NCI-H82 (cell line): ENCODE measurements around the gene PDLIM3.
"Not testable (repeated sequence)": the region's sequence is repeated elsewhere in the genome, so short reads cannot be mapped to it uniquely, and the experiment has no call there.

Experiments
- DNase-seq: peaks from one replicate; lab custom pipeline; 2025; lab: John Stamatoyannopoulos, UW

The PDLIM3 gene

GRCh38 chr4:185520119-185520518, 15.2 kb downstream of the PDLIM3 start:
- DNase-seq, result no peak

GRCh38 chr4:185518494-185518893, 16.8 kb downstream of the PDLIM3 start:
- DNase-seq, result no peak

- DNase-seq, result peak; percentile 6
Observed at GRCh38 chr4:185518069-185518468, 17.2 kb downstream of the PDLIM3 start.

GRCh38 chr4:185515248-185515647, 20.1 kb downstream of the PDLIM3 start:
- no peak for DNase-seq

GRCh38 chr4:185514182-185514697, 21.1 kb downstream of the PDLIM3 start:
- DNase-seq, result no peak

GRCh38 chr4:185513489-185514181, 21.7 kb downstream of the PDLIM3 start:
- DNase-seq, result no peak

- DNase-seq, result no peak
Observed at GRCh38 chr4:185512516-185512915, 22.8 kb downstream of the PDLIM3 start.

- not testable (repeated sequence) for DNase-seq
Observed at GRCh38 chr4:185511243-185511642, 24.1 kb downstream of the PDLIM3 start.

GRCh38 chr4:185510806-185511205, 24.5 kb downstream of the PDLIM3 start:
- peak; percentile 6 for DNase-seq

- DNase-seq, result no peak
Observed at GRCh38 chr4:185508181-185508580, 27.1 kb downstream of the PDLIM3 start.

GRCh38 chr4:185506422-185506821, 28.9 kb downstream of the PDLIM3 start:
- no peak for DNase-seq

GRCh38 chr4:185504098-185505047, 30.9 kb downstream of the PDLIM3 start:
- DNase-seq, result no peak

GRCh38 chr4:185502386-185502785, 32.9 kb downstream of the PDLIM3 start:
- DNase-seq, result no peak

- no peak for DNase-seq
Observed at GRCh38 chr4:185500576-185500975, 34.7 kb downstream of the PDLIM3 start.

- DNase-seq, result no peak
Observed at GRCh38 chr4:185500035-185500434, 35.3 kb downstream of the PDLIM3 start.

- DNase-seq, result no peak
Observed at GRCh38 chr4:185488650-185489049, 46.7 kb downstream of the PDLIM3 start.

GRCh38 chr4:185481401-185481800, 53.9 kb downstream of the PDLIM3 start:
- peak; percentile 4 for DNase-seq

GRCh38 chr4:185480016-185480732, 55.1 kb downstream of the PDLIM3 start:
- DNase-seq, result no peak

- no peak for DNase-seq
Observed at GRCh38 chr4:185479507-185479971, 55.8 kb downstream of the PDLIM3 start.

GRCh38 chr4:185473247-185473646, 62.1 kb downstream of the PDLIM3 start:
- no peak for DNase-seq

GRCh38 chr4:185472103-185472542, 63.2 kb downstream of the PDLIM3 start:
- DNase-seq, result no peak
